ENCODE data around the gene ARHGAP26.

The ARHGAP26 gene

GRCh38 chr5:143013176-143013891, 243.2 kb downstream of the ARHGAP26 start:
- no peak for DNase-seq (ENCODE audit: low spot score)

- DNase-seq (ENCODE audit: low spot score), result peak; percentile 43
These were observed 244.0 kb downstream of the ARHGAP26 start for GRCh38 chr5:143014017-143014651.

GRCh38 chr5:143016777-143017516, 246.8 kb downstream of the ARHGAP26 start:
- DNase-seq (ENCODE audit: low spot score), result peak; percentile 38

- DNase-seq (ENCODE audit: low spot score), result no peak
These were observed 247.4 kb downstream of the ARHGAP26 start for GRCh38 chr5:143017541-143017940.

- no peak for DNase-seq (ENCODE audit: low spot score)
These were observed 247.8 kb downstream of the ARHGAP26 start for GRCh38 chr5:143017992-143018391.

- no peak for DNase-seq (ENCODE audit: low spot score)
These were observed 249.0 kb downstream of the ARHGAP26 start for GRCh38 chr5:143019157-143019556.

GRCh38 chr5:143019614-143020515, 249.7 kb downstream of the ARHGAP26 start:
- no peak for DNase-seq (ENCODE audit: low spot score)

- DNase-seq (ENCODE audit: low spot score), result no peak
These were observed 251.4 kb downstream of the ARHGAP26 start for GRCh38 chr5:143021595-143021994.

- DNase-seq (ENCODE audit: low spot score), result no peak
These were observed 253.4 kb downstream of the ARHGAP26 start for GRCh38 chr5:143023411-143024096.

GRCh38 chr5:143024228-143024920, 254.2 kb downstream of the ARHGAP26 start:
- DNase-seq (ENCODE audit: low spot score), result no peak

- DNase-seq (ENCODE audit: low spot score), result no peak
These were observed 255.2 kb downstream of the ARHGAP26 start for GRCh38 chr5:143025376-143025775.

- no peak for DNase-seq (ENCODE audit: low spot score)
These were observed 255.8 kb downstream of the ARHGAP26 start for GRCh38 chr5:143025971-143026370.

GRCh38 chr5:143026380-143026779, 256.2 kb downstream of the ARHGAP26 start:
- DNase-seq (ENCODE audit: low spot score), result no peak

- DNase-seq (ENCODE audit: low spot score), result no peak
These were observed 259.1 kb downstream of the ARHGAP26 start for GRCh38 chr5:143029293-143029692.

- DNase-seq (ENCODE audit: low spot score), result no peak
These were observed 260.2 kb downstream of the ARHGAP26 start for GRCh38 chr5:143030349-143030748.

GRCh38 chr5:143031781-143032580, 261.8 kb downstream of the ARHGAP26 start:
- no peak for DNase-seq (ENCODE audit: low spot score)

- DNase-seq (ENCODE audit: low spot score), result no peak
These were observed 262.3 kb downstream of the ARHGAP26 start for GRCh38 chr5:143032581-143032836.

- no peak for DNase-seq (ENCODE audit: low spot score)
These were observed 263.5 kb downstream of the ARHGAP26 start for GRCh38 chr5:143033535-143034250.

GRCh38 chr5:143036146-143036927, 266.2 kb downstream of the ARHGAP26 start:
- no peak for DNase-seq (ENCODE audit: low spot score)

All from hematopoietic multipotent progenitor cell treated with erythropoietin and hydrocortisone succinate and interleukin-3 and kit ligand, for 17 days (in vitro differentiated cells).